K562 (cell line): ENCODE data around the gene HPD. TPM values are rescaled to one million over a fixed set of nuclear protein-coding genes. Genes with fewer than 3 reads are reported as not detected.
A peak's percentile ranks its signal among the peaks of the same experiment; 100 is the strongest.

Source experiments
- BCOR ChIP-seq: fragments of 450-650 bp; IDR thresholded peaks from 2 replicates; pipeline ENCODE4 v1.6.1; 2016
- CBFB ChIP-seq: sonication (generic); formaldehyde crosslinking; IDR thresholded peaks from 2 replicates; pipeline ENCODE4 v1.4.0; 2020; ENCODE audit warnings: mild to moderate bottlenecking, missing genetic modification reagents
- CBX1 ChIP-seq: sonication (generic); IDR thresholded peaks from 2 replicates; pipeline ENCODE4 v1.6.1; 2016; ENCODE audit warnings: antibody characterized with exemption, low read depth, mild to moderate bottlenecking
- HDAC1 ChIP-seq, 2 experiments: fragments of 450-650 bp; IDR thresholded peaks; 2 replicates each; pipeline ENCODE4 v1.6.1; 2016 to 2017; ENCODE audit warnings: inconsistent platforms in 1 of 2, mild to moderate bottlenecking in 1 of 2, moderate library complexity in 1 of 2
- KLF13 ChIP-seq: fragments of 450-650 bp; IDR thresholded peaks from 2 replicates; pipeline ENCODE4 v1.6.1; 2016; ENCODE audit warnings: missing genetic modification characterization, low read depth, mild to moderate bottlenecking, missing compliant biosample characterization, moderate library complexity, borderline replicate concordance
- NRF1 ChIP-seq, 2 experiments: fragments of 450-650 bp; IDR thresholded peaks in 1 of 2; conservative IDR thresholded peaks in 1 of 2; 2 replicates each; pipeline ENCODE4 v1.6.1; 2014; ENCODE audit warnings: mild to moderate bottlenecking in 2 of 2
- PHF21A ChIP-seq: fragments of 450-650 bp; IDR thresholded peaks from 2 replicates; pipeline ENCODE4 v1.6.1; 2017; ENCODE audit warnings: low read depth, borderline replicate concordance
- PYGO2 ChIP-seq: fragments of 450-650 bp; IDR thresholded peaks from 2 replicates; pipeline ENCODE4 v1.6.1; 2016; ENCODE audit warnings: mild to moderate bottlenecking, missing genetic modification characterization, moderate library complexity, missing compliant biosample characterization
- SIRT6 ChIP-seq: IDR thresholded peaks from one replicate; pipeline ENCODE4 v1.6.1; 2012; ENCODE audit warnings: low read depth, mild to moderate bottlenecking, control low read depth, inconsistent platforms, low read length, moderate library complexity
- SMARCC2 ChIP-seq: fragments of 450-650 bp; IDR thresholded peaks from 2 replicates; pipeline ENCODE4 v1.6.1; 2017; ENCODE audit warnings: antibody characterized with exemption, moderate library complexity, mild to moderate bottlenecking, low read depth
- SUPT5H ChIP-seq: fragments of 450-650 bp; IDR thresholded peaks from 2 replicates; pipeline ENCODE4 v1.6.1; 2016
- XRCC4 ChIP-seq: IDR thresholded peaks from one replicate; pipeline ENCODE4 v1.6.1; 2011; ENCODE audit not compliant: insufficient read depth, insufficient read length; ENCODE audit errors: extremely low read depth
- ZNF165 ChIP-seq: fragments of 250-450 bp; sonication (Bioruptor Pico); IDR thresholded peaks from 2 replicates; pipeline ENCODE4 v1.4.0; 2020; ENCODE audit warnings: borderline replicate concordance
- polyA plus RNA-seq, 8 experiments: library from polyadenylated mRNA; depleted of rRNA in 4 of 8; stranded (reverse) in 5 of 8; unstranded in 3 of 8; fragments of >200 nt; fragmentation: Nextera tagmentation in 2 of 8; fragmentation: Illumina TruSeq in 1 of 8; extraction: Ambion mirVana in 2 of 8; extraction: Trizol in 1 of 8; gene quantifications; 2 replicates each; pipeline versions ENCODE4 v1.2.1 to v1.2.3, GENCODE V29; 2011 to 2014; ENCODE audit warnings: inconsistent platforms in 1 of 8, missing spikeins in 1 of 8
- total RNA-seq, 7 experiments: library from RNA; depleted of rRNA in 6 of 7; stranded (reverse); fragments of >200 nt in 6 of 7; fragmentation: Illumina TruSeq in 2 of 7; extraction: Trizol in 2 of 7; gene quantifications; 2 replicates each; pipeline versions ENCODE4 v1.2.1 to v1.2.3, GENCODE V29; 2011 to 2021; ENCODE audit warnings: low replicate concordance in 1 of 7
- TF ChIP-seq, protein P1 (sequence below): fragments of 450-650 bp; IDR thresholded peaks from 2 replicates; pipeline ENCODE4 v1.6.1; 2016; ENCODE audit warnings: low read depth, mild to moderate bottlenecking, moderate library complexity
- TF ChIP-seq, protein P2 (sequence below): fragments of 200-800 bp; sonication (Bioruptor generic); IDR thresholded peaks from 2 replicates; pipeline ENCODE4 v1.6.1; 2017; ENCODE audit warnings: missing genetic modification characterization, missing compliant biosample characterization

The HPD gene
- total and polyA plus RNA-seq, 9 of the 15 experiments (the other 6 are each of a cell fraction or from before 2014, with no cell fraction given) = 0.06 to 0.29 (median 0.07) TPM; not detected in 4

GRCh38 chr12:121849211-121849610 lies 9.4 kb downstream of the HPD start (continued):
- TF ChIP-seq, protein P1, sequence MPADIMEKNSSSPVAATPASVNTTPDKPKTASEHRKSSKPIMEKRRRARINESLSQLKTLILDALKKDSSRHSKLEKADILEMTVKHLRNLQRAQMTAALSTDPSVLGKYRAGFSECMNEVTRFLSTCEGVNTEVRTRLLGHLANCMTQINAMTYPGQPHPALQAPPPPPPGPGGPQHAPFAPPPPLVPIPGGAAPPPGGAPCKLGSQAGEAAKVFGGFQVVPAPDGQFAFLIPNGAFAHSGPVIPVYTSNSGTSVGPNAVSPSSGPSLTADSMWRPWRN = no peak
- TF ChIP-seq XRCC4 = no peak
- no peak for TF ChIP-seq NRF1 (conservative IDR thresholded peaks at IDR 0.05 in 1 of 2, IDR thresholded peaks at IDR 0.05 in 1 of 2)
- TF ChIP-seq, protein P2, sequence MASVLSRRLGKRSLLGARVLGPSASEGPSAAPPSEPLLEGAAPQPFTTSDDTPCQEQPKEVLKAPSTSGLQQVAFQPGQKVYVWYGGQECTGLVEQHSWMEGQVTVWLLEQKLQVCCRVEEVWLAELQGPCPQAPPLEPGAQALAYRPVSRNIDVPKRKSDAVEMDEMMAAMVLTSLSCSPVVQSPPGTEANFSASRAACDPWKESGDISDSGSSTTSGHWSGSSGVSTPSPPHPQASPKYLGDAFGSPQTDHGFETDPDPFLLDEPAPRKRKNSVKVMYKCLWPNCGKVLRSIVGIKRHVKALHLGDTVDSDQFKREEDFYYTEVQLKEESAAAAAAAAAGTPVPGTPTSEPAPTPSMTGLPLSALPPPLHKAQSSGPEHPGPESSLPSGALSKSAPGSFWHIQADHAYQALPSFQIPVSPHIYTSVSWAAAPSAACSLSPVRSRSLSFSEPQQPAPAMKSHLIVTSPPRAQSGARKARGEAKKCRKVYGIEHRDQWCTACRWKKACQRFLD (CRISPR knock-in tag) = no peak
- no peak for TF ChIP-seq ZNF165 (CRISPR knock-in tag)
- TF ChIP-seq CBFB (CRISPR knock-in tag) = no peak
- TF ChIP-seq SMARCC2 = no peak
- TF ChIP-seq KLF13 (tag) = no peak
- no peak for TF ChIP-seq SUPT5H
- no peak for TF ChIP-seq PHF21A
- TF ChIP-seq CBX1 = 0 out of 2 replicates have a peak, but pooled peaks have one; percentile 33
- TF ChIP-seq PYGO2 (tag) = no peak
- no peak for TF ChIP-seq HDAC1 (IDR thresholded peaks at IDR 0.05)
- no peak for TF ChIP-seq SIRT6
- peak; percentile 80 for TF ChIP-seq BCOR
- TF ChIP-seq, all 486 proteins: peak for 7
